NCI-H526 (cell line): ENCODE measurements around the gene LTB.

Source experiments
- DNase-seq, 2 experiments: peaks; one replicate each; lab custom pipeline; 2025; lab: John Stamatoyannopoulos, UW

LTB gene

DNA sequence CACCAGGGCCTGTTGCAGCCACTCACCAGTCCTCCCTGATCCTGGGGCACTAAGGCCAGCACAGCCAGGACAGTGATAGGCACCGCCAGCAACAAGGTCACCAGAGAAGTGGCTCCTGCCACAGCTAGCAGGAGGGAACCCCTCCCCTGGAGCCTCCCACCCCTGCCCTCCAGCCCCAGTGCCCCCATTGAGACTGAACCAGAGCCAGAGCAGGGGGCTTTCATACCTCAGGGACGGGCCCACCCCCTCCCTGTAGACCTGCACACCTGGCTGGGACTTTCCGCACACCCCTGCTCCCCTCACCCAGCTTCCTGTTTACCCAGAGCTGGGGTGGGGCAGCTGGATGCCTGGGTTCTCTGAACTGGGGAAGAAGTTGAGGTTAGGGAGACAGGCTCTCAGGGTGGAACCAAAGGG is at the start of gene LTB:
Gene LTB, minus strand, starts transcription at position 195 of the 414 bp plus-strand sequence. Its CDS starts 7 bp downstream, at position 188.
- DNase-seq, result no peak

DNA sequence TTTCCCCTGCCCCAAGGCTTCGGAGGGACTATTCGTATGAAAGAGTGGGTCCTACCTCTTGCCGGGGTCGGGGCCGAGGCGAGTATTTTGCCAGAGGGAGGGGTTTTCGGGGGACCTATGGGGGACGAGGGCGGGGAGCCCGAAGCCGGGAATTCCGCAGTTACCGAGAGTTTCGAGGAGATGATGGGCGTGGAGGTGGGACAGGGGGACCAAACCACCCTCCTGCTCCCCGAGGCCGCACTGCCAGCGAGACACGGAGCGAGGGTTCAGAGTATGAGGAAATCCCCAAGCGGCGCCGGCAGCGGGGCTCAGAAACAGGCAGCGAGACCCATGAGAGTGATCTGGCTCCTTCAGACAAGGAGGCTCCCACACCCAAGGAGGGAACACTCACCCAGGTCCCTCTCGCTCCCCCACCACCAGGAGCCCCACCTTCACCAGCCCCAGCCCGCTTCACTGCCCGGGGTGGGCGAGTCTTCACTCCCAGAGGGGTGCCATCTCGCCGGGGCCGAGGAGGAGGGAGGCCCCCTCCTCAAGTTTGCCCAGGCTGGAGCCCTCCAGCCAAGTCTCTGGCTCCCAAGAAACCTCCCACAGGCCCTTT is 49.6 kb upstream of the LTB start:
- no peak for DNase-seq

GRCh38 chr6:31631209-31631608 is 49.0 kb upstream of the LTB start:
- DNase-seq, result no peak

GRCh38 chr6:31630177-31630934 is 48.1 kb upstream of the LTB start:
- no peak for DNase-seq

- no peak for DNase-seq
Measured at GRCh38 chr6:31629014-31629413, 46.8 kb upstream of the LTB start.

DNA sequence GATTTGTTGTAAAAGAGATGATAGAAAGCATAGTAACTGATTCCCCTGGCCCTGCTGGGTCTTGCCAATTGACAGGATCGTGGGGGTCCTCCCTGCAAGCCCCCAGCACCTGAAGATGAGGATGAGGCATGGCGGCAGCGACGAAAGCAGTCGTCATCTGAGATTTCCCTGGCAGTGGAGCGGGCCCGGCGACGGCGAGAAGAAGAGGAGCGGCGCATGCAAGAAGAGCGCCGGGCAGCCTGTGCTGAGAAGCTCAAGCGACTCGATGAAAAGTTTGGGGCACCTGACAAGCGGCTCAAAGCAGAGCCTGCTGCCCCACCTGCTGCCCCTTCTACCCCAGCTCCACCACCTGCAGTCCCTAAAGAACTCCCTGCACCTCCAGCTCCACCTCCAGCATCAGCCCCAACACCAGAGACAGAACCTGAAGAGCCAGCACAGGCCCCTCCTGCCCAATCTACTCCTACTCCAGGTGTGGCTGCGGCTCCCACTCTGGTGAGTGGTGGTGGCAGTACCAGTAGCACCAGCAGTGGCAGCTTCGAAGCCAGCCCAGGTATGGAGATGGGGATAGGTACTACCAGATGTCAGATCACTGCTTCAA is 45.6 kb upstream of the LTB start:
- no peak for DNase-seq

DNA sequence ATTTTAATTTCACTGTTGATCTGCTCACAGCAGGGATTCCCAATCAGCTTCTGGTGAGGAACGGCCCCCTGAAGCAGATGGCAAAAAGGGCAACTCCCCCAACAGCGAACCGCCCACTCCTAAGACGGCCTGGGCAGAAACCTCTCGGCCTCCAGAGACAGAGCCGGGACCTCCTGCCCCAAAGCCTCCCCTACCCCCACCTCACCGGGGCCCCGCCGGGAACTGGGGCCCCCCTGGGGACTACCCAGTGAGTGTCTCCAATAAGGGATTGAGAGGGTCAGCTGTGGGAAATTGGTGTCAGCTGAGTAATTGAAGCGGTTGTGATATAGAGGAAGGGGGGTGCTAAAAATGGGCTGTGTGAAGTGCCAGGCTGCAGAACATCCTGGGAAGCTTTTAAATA is 44.7 kb upstream of the LTB start:
- DNase-seq, result no peak

DNA sequence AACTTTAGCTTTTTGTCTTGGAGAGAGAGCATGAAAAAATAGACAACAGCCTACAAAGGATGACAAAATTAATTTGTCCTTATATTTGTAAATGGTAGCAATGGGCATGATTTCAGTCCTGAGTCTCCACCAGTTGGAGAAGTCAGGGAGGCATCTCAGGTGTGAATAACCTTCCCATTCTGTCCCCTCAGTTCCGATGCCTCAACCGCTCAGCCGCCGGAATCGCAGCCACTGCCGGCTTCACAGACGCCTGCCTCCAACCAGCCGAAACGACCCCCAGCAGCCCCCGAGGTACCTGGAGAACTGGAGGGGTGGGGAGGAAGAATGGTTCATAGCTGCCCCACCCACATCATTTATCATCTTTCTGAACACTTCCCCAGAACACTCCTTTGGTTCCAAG is 41.8 kb upstream of the LTB start:
- no peak for DNase-seq

- no peak for DNase-seq
Measured at GRCh38 chr6:31622684-31623091, 40.5 kb upstream of the LTB start.

GRCh38 chr6:31621991-31622390 is 39.8 kb upstream of the LTB start:
- peak; percentile 22 to 42 for DNase-seq

GRCh38 chr6:31621320-31621939 is 39.2 kb upstream of the LTB start:
- no peak for DNase-seq

DNA sequence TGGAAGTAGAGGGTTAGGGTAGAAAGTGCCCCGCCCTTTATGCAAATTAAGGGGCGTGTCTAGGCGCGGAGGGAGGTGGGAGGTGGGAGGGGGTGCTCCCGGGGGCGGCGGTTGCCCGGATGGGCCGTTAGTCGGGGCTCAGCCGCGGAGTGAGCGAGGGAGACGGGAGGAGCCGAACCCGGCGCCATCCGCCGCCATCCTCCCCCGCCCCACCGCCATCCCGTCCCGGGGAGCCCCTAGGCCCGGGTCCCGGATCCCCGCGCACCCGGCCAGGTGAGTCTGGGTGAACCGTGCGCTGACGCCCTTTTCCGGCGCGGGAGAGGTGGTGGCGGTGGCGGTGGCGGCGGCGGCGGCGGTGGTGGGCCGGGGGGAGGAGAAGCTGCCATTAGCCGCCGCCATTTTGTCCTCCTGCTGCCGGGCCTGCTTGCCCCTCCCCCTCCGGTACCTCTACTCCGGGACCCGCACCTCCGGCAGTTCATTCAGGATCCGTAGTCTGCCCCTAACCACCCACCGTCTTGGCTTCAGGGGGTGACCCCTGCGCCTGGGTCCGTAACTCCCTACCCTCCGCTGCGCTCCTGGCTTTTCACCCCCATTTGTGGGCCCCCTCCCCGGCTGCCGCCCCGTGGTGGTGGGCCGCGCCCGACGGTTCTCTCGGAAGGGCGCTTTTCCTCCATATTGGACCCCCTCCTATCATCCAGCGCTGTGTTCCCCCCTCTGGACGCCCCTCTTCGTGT is 38.5 kb upstream of the LTB start, which contains the start of gene PRRC2A:
Gene PRRC2A, plus strand, starts transcription at position 130 of the 734 bp plus-strand sequence. CDS start 2,075 bp downstream, outside the sequence.
- peak in 1 of 2 experiments; percentile 89 for DNase-seq

DNA sequence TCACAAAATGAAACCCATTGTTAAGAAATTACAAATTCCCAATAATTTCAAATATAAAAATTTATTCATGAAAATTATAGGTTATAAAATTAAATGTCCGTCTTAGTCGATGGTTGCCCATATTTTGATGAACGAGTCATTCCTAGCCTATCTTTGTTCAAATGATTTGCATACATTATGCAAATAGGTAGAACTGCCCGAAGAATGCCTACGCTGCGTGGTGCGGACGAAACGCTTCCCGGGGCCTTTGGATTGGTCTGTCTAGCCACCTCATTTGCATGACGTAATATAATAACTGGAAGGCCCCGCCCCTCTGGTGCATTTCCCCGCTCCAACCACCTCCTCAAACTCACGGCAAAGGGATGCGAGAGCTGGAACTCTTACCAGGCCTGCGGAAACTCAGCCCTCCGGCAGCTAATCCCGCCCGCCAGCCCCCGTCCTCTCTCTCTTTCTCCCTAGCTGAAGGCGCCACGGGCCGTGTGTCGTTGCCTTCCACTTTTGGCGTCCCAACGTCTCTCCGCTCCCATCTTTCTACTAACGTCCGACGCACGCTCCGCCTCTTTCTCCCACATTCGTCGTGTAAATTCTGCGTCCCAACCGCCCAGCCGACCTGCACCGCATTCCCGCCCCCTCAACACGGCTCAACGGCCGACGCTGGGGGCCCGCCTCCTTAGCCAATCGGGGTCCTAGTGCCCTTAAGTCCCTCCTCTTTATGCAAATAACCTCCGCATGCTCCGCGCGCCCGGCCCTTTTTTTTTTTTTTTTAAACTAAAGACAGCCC is 37.8 kb upstream of the LTB start:
- DNase-seq, result peak; percentile 98 to 99

- DNase-seq, result no peak
Measured at GRCh38 chr6:31617010-31617409, 34.8 kb upstream of the LTB start.

GRCh38 chr6:31615748-31616147 is 33.5 kb upstream of the LTB start:
- no peak for DNase-seq

- DNase-seq, result no peak
Measured at GRCh38 chr6:31614684-31615578, 32.7 kb upstream of the LTB start, which contains the start of gene AIF1. TSS of gene AIF1 (plus strand) at chr6:31615234. CDS start at chr6:31615330, 96 bp downstream.

- DNase-seq, result no peak
Measured at GRCh38 chr6:31614075-31614619, 31.9 kb upstream of the LTB start.

DNA sequence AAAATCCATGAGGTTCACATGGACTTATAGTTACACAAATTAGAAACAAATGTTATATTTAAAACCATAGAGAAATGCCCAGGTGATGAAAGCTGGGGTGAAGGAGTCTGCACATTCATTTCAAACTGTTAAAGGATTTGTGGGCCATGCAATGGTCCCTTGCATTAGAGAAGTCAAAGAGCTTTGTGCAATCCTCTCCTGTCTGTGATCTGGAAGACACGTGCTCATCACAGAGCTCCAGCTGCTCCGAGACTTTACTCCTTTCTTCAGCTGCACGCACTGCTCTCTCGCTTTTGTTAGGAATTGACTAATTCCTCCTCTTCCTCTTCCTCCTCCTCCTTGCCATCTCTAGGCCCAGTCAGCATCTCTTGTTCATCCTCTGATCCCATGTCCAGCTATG is 28.7 kb upstream of the LTB start:
- DNase-seq, result no peak

DNA sequence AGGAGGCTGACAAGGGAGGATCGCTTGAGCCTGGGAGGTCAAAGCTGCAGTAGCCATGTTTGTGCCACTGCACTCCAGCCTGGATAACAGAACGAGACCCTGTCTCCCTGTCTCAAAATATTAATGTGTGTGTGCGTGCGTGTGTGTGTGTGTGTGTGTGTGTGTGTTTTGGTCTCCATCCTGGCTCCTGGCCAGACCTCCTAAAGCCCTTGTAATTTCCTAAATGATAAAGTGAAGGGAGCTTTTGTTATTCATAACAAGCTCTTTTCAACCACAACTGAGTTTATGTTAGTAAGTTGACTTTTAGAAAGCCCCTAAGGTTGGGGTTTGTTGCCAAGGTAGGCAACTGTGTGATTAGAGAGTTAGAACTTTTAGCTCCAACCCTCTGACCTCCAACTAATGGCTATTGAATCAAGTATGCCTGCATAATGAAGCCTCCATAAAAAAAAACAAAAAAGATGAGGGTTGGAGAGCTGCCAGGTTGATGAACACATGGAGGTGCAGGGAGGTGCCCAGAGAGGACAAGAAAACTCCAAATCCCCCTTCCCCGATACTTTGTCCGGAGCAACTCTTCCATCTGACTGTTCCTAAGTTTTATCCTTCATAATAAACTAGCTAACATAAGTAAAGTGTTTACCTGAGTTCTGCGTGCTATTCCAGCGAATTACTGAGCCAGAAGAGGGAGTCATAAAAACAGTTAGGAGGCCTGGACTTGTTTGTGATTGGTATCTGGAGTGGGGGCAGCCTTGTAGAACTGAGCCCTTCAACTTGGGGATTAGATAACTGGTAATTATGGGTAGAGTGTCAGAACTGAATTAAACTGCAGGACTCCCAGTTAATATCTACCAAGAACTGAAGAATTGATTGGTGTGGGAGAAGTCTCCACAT is 27.5 kb upstream of the LTB start:
- DNase-seq, result no peak
